ENCODE data around the gene PLN.

- no peak for TF ChIP-seq NFE2L1 (CRISPR knock-in tag; IDR thresholded peaks at IDR 0.05)
- TF ChIP-seq CTCF (IDR thresholded peaks at IDR 0.05) = no peak
- TF ChIP-seq ZBTB43 (CRISPR knock-in tag; IDR thresholded peaks at IDR 0.05) = no peak
- TF ChIP-seq ARID4B (CRISPR knock-in tag; IDR thresholded peaks at IDR 0.05; ENCODE audit: borderline replicate concordance) = no peak
Observed at GRCh38 chr6:118554698-118555097, 6.6 kb downstream of the PLN start.

Data from WTC11 (cell line).